HCT116 (cell line): ENCODE measurements around the gene AKAP13.

Source experiments
- ATF3 ChIP-seq: IDR thresholded peaks from 2 replicates; pipeline ENCODE4 v1.6.1; 2012
- CEBPB ChIP-seq: IDR thresholded peaks from 2 replicates; pipeline ENCODE4 v1.6.1; 2012; ENCODE audit warnings: low read depth
- CTCF ChIP-seq, 3 experiments: fragments of 200-600 bp in 1 of 3; sonication (generic) in 1 of 3; IDR thresholded peaks in 2 of 3; conservative IDR thresholded peaks in 1 of 3; 2 replicates each; pipeline ENCODE4 v1.5.1; 2012 to 2017; ENCODE audit warnings: low read depth in 2 of 3, low read length in 2 of 3, antibody characterized with exemption in 1 of 3, borderline replicate concordance in 1 of 3, control low read depth in 1 of 3, mild to moderate bottlenecking in 1 of 3, mixed read lengths in 1 of 3, mixed run types in 1 of 3, moderate library complexity in 1 of 3; ENCODE audit not compliant: insufficient read depth in 1 of 3
- POLR2A ChIP-seq: IDR thresholded peaks from 2 replicates; pipeline ENCODE4 v1.7.0; 2011; ENCODE audit warnings: borderline replicate concordance; ENCODE audit not compliant: insufficient read depth, insufficient read length; ENCODE audit errors: extremely low read depth
- RAD21 ChIP-seq: IDR thresholded peaks from 2 replicates; pipeline ENCODE4 v1.6.1; 2012; ENCODE audit warnings: low read depth, mild to moderate bottlenecking

GRCh38 chr15:85785887-85786780 lies 405.7 kb downstream of the AKAP13 start:
- TF ChIP-seq POLR2A: no peak
- no peak for TF ChIP-seq CTCF (IDR thresholded peaks at IDR 0.05 in 2 of 3, conservative IDR thresholded peaks at IDR 0.05 in 1 of 3; ENCODE audit: borderline replicate concordance in 1 of 3, insufficient read depth in 1 of 3, low read depth in 2 of 3, low read length in 2 of 3)
- no peak for TF ChIP-seq RAD21
- no peak for TF ChIP-seq ATF3
- TF ChIP-seq CEBPB: no peak
